Body of pancreas (tissue), 4 donors: ENCODE data around the gene CORO1C. TPM values are rescaled to one million over a fixed set of nuclear protein-coding genes. Genes with fewer than 3 reads are reported as not detected.

Source experiments
- ATAC-seq: fragments of 150-250 bp; one replicate; pipeline ENCODE4 v1.9.1; 2016
- DNase-seq, 4 donors: peaks; one replicate each; pipeline ENCODE4 v3.0.0-alpha.2; 2019
- H3K27ac ChIP-seq, 4 donors: fragments of 200-600 bp; sonication (generic); 1 replicate in 3 of 4; 2 replicates in 1 of 4; pipeline versions ENCODE4 v1.5.1 to v1.6.1; 2016 to 2019; ENCODE audit warnings: mild to moderate bottlenecking in 1 of 4, mixed read lengths in 1 of 4, moderate library complexity in 1 of 4
- H3K27me3 ChIP-seq, 2 donors: fragments of 200-600 bp; sonication (generic); one replicate each; pipeline ENCODE4 v1.6.0; 2016; ENCODE audit warnings: mild to moderate bottlenecking in 1 of 2
- H3K36me3 ChIP-seq, 2 donors: fragments of 200-600 bp; sonication (generic); replicated peaks in 1 of 2; 2 replicates each; pipeline ENCODE4 v1.5.1; 2016; ENCODE audit warnings: low read depth in 2 of 2; ENCODE audit not compliant: insufficient read depth in 1 of 2
- H3K4me1 ChIP-seq: fragments of 200-600 bp; sonication (generic); one replicate; pipeline ENCODE4 v1.6.0; 2016
- H3K4me3 ChIP-seq, 2 donors: fragments of 200-600 bp; sonication (generic); 1 replicate in 1 of 2; 2 replicates in 1 of 2; pipeline ENCODE4 v1.5.1; 2016 to 2019
- H3K9me3 ChIP-seq, 3 donors: fragments of 200-600 bp; sonication (generic); 1 replicate in 2 of 3; 2 replicates in 1 of 3; pipeline ENCODE4 v1.5.1; 2016
- POLR2A ChIP-seq, 3 donors: fragments of 450-650 bp; IDR thresholded peaks; one replicate each; pipeline ENCODE4 v1.6.1; 2016; ENCODE audit warnings: antibody characterized with exemption in 3 of 3, mild to moderate bottlenecking in 2 of 3
- WGBS, 2 donors: methylation state at CpG; one replicate each; pipeline ENCODE4 v1.1.5; 2017; 5-methylcytosine and 5-hydroxymethylcytosine counted together
- intact Hi-C: fragments of 100-400 bp; cut with DNase I; formaldehyde crosslinking; loops from one replicate; pipeline ENCODE4 v1.15.1; 2023
- total RNA-seq, 2 donors: library from RNA; depleted of rRNA; stranded (reverse); fragments of >200 nt; gene quantifications; one replicate each; pipeline ENCODE4 v1.1.0, GENCODE V29; 2016
- TF ChIP-seq, protein P1 (sequence below), 7 experiments: fragments of 450-650 bp in 4 of 7; fragments of 200-600 bp in 3 of 7; sonication (generic) in 3 of 7; IDR thresholded peaks; one replicate each; pipeline ENCODE4 v1.5.1; 2016 to 2019; ENCODE audit warnings: antibody characterized with exemption in 7 of 7

The CORO1C gene
- total RNA-seq, 2 donors from 2014 or later: 26.7 to 27.4 TPM

DNA sequence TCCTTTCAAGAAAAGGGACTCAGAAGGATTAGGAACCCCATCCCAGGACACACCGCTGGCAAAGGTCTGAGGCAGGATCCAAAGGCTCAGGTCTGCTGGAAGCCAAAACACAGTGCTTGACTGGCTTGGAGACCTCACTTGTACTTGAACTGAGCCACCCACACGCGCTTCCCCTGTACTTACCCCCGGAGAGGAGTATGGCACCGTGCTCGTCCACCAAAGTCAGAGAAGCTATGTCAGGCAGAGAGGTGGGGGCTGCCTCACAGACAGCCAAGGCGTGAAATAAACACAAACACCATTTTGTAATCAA is 86.6 kb downstream of the CORO1C start:
- 90 to 94% methylated on average over 7 of the region's 7 CpGs for WGBS, 2 donors
- peaks cover 18% of the 10 kb centered on the region for H3K4me1 ChIP-seq
- TF ChIP-seq, protein P1, sequence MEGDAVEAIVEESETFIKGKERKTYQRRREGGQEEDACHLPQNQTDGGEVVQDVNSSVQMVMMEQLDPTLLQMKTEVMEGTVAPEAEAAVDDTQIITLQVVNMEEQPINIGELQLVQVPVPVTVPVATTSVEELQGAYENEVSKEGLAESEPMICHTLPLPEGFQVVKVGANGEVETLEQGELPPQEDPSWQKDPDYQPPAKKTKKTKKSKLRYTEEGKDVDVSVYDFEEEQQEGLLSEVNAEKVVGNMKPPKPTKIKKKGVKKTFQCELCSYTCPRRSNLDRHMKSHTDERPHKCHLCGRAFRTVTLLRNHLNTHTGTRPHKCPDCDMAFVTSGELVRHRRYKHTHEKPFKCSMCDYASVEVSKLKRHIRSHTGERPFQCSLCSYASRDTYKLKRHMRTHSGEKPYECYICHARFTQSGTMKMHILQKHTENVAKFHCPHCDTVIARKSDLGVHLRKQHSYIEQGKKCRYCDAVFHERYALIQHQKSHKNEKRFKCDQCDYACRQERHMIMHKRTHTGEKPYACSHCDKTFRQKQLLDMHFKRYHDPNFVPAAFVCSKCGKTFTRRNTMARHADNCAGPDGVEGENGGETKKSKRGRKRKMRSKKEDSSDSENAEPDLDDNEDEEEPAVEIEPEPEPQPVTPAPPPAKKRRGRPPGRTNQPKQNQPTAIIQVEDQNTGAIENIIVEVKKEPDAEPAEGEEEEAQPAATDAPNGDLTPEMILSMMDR (IDR thresholded peaks at IDR 0.05): no peak
- TF ChIP-seq POLR2A (IDR thresholded peaks at IDR 0.05): no peak

DNA sequence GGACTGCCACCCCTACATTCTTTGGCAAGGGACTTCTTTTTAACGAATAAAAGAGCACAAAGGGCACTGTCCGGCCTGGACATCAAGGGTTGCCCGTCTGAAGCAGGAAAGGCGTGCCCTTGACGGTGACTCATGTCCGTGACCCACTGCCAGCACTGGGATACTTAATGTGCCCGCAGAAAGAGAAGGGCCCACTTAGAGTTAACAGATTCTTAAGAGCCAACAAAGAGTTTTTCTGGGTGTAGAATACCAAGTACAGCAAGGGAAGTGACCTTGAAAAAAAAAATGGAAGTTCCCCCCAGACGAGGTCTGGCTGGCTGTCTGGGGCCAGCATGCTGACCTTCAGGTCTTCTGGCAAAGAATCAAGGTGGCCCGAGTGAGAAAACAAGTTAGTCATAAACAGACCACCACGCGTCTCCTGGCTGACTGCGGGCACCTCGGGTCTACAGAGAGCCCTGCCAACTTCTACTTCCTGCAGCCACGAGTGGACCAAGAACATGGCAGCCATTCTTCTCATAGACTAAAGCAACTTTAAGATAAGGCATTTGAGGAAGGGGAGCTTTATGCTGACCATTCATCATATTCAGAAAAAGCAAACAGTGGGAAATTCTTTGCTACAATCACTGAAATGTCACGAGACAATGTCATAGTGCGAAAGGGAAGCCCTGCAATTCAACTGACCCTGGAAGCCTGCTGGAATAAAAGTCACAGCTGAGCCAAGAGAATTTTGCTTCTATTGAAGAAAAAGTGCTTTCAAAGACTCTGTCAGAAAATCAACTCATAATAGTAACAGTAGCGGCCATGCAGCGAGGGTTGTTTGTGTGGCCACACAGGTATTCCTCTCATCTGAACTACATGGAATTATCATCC is 87.1 kb downstream of the CORO1C start:
- Histone ChIP-seq H3K27ac (peak overlapping the region in 1 of 4 donors; percentile 27), H3K36me3 (no peaks in the 10 kb centered on the region), H3K4me1 (peaks cover 18% of the 10 kb centered on the region), H3K9me3 (no peaks in the 10 kb centered on the region), H3K4me3 (no peak overlapping the region), H3K27me3 (no peaks in the 10 kb centered on the region)
- ATAC-seq (peak; percentile 60), DNase-seq (peak in 2 of 4 donors; percentile 43 to 51)
- 45 to 60% methylated on average over 18 of the region's 18 CpGs for WGBS, 2 donors
- TF ChIP-seq POLR2A (IDR thresholded peaks at IDR 0.05): no peak
- TF ChIP-seq, protein P1 (IDR thresholded peaks at IDR 0.05): no peak
- intact Hi-C loops: no loop called here

More for the DNA sequence above, 86.6 kb downstream of the CORO1C start:
- Histone ChIP-seq H3K4me3 (no peak overlapping the region), H3K27me3 (no peaks in the 10 kb centered on the region), H3K27ac (no peak overlapping the region), H3K9me3 (no peaks in the 10 kb centered on the region), H3K36me3 (no peaks in the 10 kb centered on the region)
- ATAC-seq (no peak), DNase-seq (no peak)
- intact Hi-C loops: no loop called here

DNA sequence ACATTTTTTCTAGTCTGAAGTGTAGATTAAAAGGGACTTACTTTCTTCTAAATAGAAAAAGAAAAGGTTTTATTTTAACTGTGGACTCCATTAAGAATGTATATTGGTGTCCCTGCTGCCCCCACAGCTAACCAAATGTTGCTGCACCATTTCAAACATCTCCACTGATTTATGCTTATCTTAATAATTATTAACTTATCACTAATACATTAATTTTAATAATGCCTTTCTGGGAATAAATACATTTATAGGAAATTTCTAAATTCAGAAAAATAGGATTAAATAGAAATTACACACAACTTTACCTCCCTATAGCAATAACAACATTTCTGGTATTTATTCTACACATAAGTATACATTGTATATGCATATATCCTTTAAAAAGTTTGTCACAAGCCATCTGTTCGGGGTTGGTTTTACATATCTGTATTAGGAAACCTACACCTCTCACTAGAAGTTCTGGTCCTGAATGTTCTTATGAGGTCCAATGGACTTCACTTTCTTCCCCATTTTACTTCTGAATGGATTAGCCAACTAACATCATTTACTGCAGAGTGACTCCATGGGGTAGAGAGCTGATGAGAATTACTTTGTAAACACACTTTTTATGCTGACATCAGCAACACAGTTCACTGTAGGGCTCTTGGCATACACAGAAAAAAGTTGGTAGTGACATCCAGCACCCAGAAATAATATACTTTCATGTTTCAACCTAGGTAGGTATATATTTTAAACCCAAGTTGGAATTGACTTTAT is 88.2 kb downstream of the CORO1C start:
- intact Hi-C loops: no loop called here
- DNase-seq (no peak), ATAC-seq (no peak)
- Histone ChIP-seq H3K4me1 (peaks cover 18% of the 10 kb centered on the region), H3K9me3 (no peaks in the 10 kb centered on the region), H3K27ac (no peak overlapping the region), H3K27me3 (no peaks in the 10 kb centered on the region), H3K36me3 (no peaks in the 10 kb centered on the region), H3K4me3 (no peak overlapping the region)
- TF ChIP-seq, protein P1 (IDR thresholded peaks at IDR 0.05): no peak
- TF ChIP-seq POLR2A (IDR thresholded peaks at IDR 0.05): no peak
- 93 to 96% methylated on average over 1 of the region's 1 CpG for WGBS, 2 donors

DNA sequence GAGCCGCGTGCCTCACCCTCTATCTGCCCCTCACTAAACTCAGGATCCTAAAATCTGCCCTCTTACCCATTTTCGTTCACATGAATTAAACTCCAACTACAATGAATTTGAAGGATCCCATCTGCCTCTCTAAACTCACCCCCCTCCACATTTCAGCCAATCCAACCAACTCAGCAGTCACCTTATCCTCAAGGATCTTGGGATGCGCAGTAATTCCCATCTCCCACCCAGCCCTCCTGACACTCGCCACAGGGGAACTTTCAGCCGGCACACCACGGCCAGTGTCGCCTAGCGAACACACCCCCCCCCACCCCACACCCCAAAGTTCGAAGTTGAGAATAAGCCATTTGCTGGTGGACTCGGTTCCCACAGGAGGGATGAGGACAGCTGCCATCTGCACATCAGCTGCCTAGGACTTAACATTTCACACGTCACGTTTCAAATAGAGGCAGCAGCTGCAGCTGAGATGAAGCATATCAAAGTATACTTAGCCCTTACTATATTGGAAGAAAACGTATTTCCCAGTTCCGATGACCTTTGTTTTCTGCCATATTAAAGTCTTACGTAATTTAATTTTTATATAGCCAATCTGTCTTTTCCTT is 88.9 kb downstream of the CORO1C start:
- DNase-seq (no peak), ATAC-seq (no peak)
- H3K36me3 ChIP-seq: no peaks in the 10 kb centered on the region
- peaks cover 18% of the 10 kb centered on the region for H3K4me1 ChIP-seq
- H3K27ac ChIP-seq: no peak overlapping the region
- no peaks in the 10 kb centered on the region for H3K9me3 ChIP-seq
- no peak for TF ChIP-seq POLR2A (IDR thresholded peaks at IDR 0.05)
- TF ChIP-seq, protein P1 (IDR thresholded peaks at IDR 0.05): no peak
- H3K27me3 ChIP-seq: no peaks in the 10 kb centered on the region
- no peak overlapping the region for H3K4me3 ChIP-seq
- intact Hi-C loops: no loop called here
- 67 to 75% methylated on average over 16 of the region's 16 CpGs for WGBS, 2 donors
